Heart right ventricle (tissue), 16 donors: ENCODE data around the gene YAE1. TPM values are rescaled to one million over a fixed set of nuclear protein-coding genes. Genes with fewer than 3 reads are reported as not detected.
A peak's percentile ranks its signal among the peaks of the same experiment; 100 is the strongest.

Experiments used
- ATAC-seq, 8 donors: fragments of 200-7000 bp; cut with Tn5 transposase; one replicate each; pipeline ENCODE4 v1.9.1; 2020; ENCODE audit warnings: mild to moderate bottlenecking in 8 of 8, moderate library complexity in 8 of 8, moderate number of reproducible peaks in 1 of 8
- DNase-seq, 2 donors: peaks; one replicate each; pipeline ENCODE4 v3.0.0-alpha.2; 2020
- H3K27ac ChIP-seq, 10 donors: fragments of 200-600 bp; sonication (generic) in 2 of 10; one replicate each; pipeline versions ENCODE4 v1.5.0 to v1.8.0; 2020 to 2022; ENCODE audit warnings: mild to moderate bottlenecking in 3 of 10
- H3K27me3 ChIP-seq, 7 donors: fragments of 200-600 bp; one replicate each; pipeline ENCODE4 v1.8.0; 2021 to 2022; ENCODE audit warnings: mild to moderate bottlenecking in 2 of 7
- H3K36me3 ChIP-seq, 9 donors: fragments of 200-600 bp; sonication (generic) in 1 of 9; one replicate each; pipeline versions ENCODE4 v1.5.0 to v1.8.0; 2020 to 2022; ENCODE audit warnings: mild to moderate bottlenecking in 2 of 9
- H3K4me1 ChIP-seq, 9 donors: fragments of 200-600 bp; sonication (generic) in 1 of 9; one replicate each; pipeline versions ENCODE4 v1.5.0 to v1.8.0; 2020 to 2022; ENCODE audit warnings: mild to moderate bottlenecking in 4 of 9
- H3K4me3 ChIP-seq, 10 donors: fragments of 200-600 bp; sonication (generic) in 2 of 10; one replicate each; pipeline versions ENCODE4 v1.5.0 to v1.8.0; 2020 to 2022; ENCODE audit warnings: mild to moderate bottlenecking in 7 of 10, moderate library complexity in 2 of 10
- H3K9me3 ChIP-seq, 11 donors: fragments of 200-600 bp in 10 of 11; sonication (generic) in 2 of 11; one replicate each; pipeline versions ENCODE4 v1.5.0 to v1.8.0; 2013 to 2022; ENCODE audit warnings: mild to moderate bottlenecking in 2 of 11, control low read depth in 1 of 11, moderate library complexity in 1 of 11
- WGBS, 2 donors: extraction: QIAGEN DNeasy Blood & Tissue Kit; methylation state at CpG; one replicate each; pipeline ENCODE4 v1.1.7; 2013; ENCODE audit warnings: inconsistent platforms in 1 of 2; 5-methylcytosine and 5-hydroxymethylcytosine counted together
- intact Hi-C, 10 donors: fragments of 100-400 bp; cut with DNase I; formaldehyde crosslinking; loops; one replicate each; pipeline versions ENCODE4 v1.11.1 to v1.14.2; 2022
- polyA plus RNA-seq, 2 donors: library from polyadenylated mRNA; stranded (reverse); fragments of 200-250 nt; gene quantifications; one replicate each; pipeline ENCODE4 v1.2.3, GENCODE V29; 2013
- total RNA-seq, 10 donors: library from RNA; stranded (reverse); fragmentation: NEBNext Ultra II Directional in 3 of 10; extraction: Animal tissue kit (Norgen Biotek cat#: 25700) in 3 of 10; gene quantifications; one replicate each; pipeline versions ENCODE4 v1.2.1 to v1.2.4, GENCODE V29; 2021 to 2023
- TF ChIP-seq, protein P1 (sequence below), 9 donors: fragments of 200-600 bp; sonication (generic) in 2 of 9; IDR thresholded peaks; one replicate each; pipeline versions ENCODE4 v1.5.0 to v1.8.0; 2021 to 2022; ENCODE audit warnings: antibody characterized with exemption in 9 of 9, mild to moderate bottlenecking in 5 of 9, moderate library complexity in 1 of 9
- donor health status: Arrhythmogenic right ventricular cardiomyopathy.
- donor health status: ischemic (EF 13 %, LVEDD 7.1; RV severe dilation, severe dysfunction).
- donor health status: healthy with polysubstance abuse.
- donor health status: DM: no; HTN: yes; CAD: no.
- donor health status: DM: no; HTN: no; CAD: no.
- donor health status: ischemic (EF 25% LVEDD 6.9; RV normal size, moderate dysfunction).
- donor health status: ischemic (EF 25% LVEDD 5.7; RV mildly dilated, moderate dysfunction).
- donor health status: healthy.
- donor health status: DM: yes; HTN: yes; CAD: no.
- donor health status: Ischemic cardiomyopathy.
- donor health status: ischemic (EF 35%, LVEDD 5.7; RV mildly dilated, moderate dysfunction).
- donor health status: nonischemic (EF 11% LVEDD 7.7; RV severe dilation, severe dysfunction).
- donor health status: DM: yes; HTN: yes; CAD: no.
- donor health status: PGD.
- donor health status: ischemic (EF 29% LVEDD 5.4; RV normal size, mild dysfunction).
- donor health status: nonischemic (EF 23%, LVEDD 6.1; RV moderate dilation, normal function).

YAE1 gene
- total and polyA plus RNA-seq, 12 donors = 10.8 to 34.3 (median 16.0) TPM

- DNase-seq (no peak), ATAC-seq (no peak)
- Histone ChIP-seq H3K4me3 (no peak overlapping the region), H3K9me3 (no peaks in the 10 kb centered on the region), H3K27me3 (no peaks in the 10 kb centered on the region), H3K27ac (no peak overlapping the region), H3K36me3 (no peaks in the 10 kb centered on the region), H3K4me1 (peaks cover 0 to 30% (median 6%) of the 10 kb centered on the region in 9 donors)
- TF ChIP-seq, protein P1, sequence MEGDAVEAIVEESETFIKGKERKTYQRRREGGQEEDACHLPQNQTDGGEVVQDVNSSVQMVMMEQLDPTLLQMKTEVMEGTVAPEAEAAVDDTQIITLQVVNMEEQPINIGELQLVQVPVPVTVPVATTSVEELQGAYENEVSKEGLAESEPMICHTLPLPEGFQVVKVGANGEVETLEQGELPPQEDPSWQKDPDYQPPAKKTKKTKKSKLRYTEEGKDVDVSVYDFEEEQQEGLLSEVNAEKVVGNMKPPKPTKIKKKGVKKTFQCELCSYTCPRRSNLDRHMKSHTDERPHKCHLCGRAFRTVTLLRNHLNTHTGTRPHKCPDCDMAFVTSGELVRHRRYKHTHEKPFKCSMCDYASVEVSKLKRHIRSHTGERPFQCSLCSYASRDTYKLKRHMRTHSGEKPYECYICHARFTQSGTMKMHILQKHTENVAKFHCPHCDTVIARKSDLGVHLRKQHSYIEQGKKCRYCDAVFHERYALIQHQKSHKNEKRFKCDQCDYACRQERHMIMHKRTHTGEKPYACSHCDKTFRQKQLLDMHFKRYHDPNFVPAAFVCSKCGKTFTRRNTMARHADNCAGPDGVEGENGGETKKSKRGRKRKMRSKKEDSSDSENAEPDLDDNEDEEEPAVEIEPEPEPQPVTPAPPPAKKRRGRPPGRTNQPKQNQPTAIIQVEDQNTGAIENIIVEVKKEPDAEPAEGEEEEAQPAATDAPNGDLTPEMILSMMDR (IDR thresholded peaks at IDR 0.05) = no peak
- intact Hi-C loops = no loop called here
These were observed 37.7 kb downstream of the YAE1 start for GRCh38 chr7:39603924-39604323.

- 98 to 100% methylated on average over 1 of the region's 1 CpG for WGBS, 2 donors
- Histone ChIP-seq H3K27ac (no peak overlapping the region), H3K4me1 (peaks cover 0 to 41% (median 18%) of the 10 kb centered on the region in 9 donors), H3K4me3 (no peak overlapping the region), H3K27me3 (peaks cover 0 to 8% (median 0%) of the 10 kb centered on the region in 7 donors), H3K9me3 (no peaks in the 10 kb centered on the region), H3K36me3 (no peaks in the 10 kb centered on the region)
- intact Hi-C loops = no loop called here
- ATAC-seq = no peak
- TF ChIP-seq, protein P1 (IDR thresholded peaks at IDR 0.05) = no peak
- no peak for DNase-seq
These were observed 38.9 kb downstream of the YAE1 start for GRCh38 chr7:39605087-39605486.

DNA sequence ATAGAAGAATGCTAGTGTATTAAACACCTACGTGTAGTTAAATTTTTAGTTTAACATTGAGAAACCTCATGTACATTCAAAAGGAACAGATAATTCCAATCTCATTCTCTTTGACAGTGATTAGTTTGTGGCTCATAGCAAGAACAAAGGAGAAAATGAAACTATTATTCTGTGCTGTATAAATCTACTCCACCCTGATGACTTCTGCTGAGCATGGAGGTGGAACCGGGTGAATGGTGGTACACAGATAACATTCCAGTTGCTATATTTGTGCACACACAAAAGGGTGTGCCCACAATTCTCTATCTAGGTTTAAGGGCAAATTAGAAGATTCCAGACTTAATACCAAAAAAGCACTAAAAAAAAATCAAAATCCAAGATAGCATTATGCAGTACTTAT is 40.1 kb downstream of the YAE1 start:
- intact Hi-C loops = no loop called here
- no peaks in the 10 kb centered on the region for H3K9me3 ChIP-seq
- TF ChIP-seq, protein P1 (IDR thresholded peaks at IDR 0.05) = no peak
- H3K4me1 ChIP-seq = peaks cover 0 to 45% (median 20%) of the 10 kb centered on the region in 9 donors
- DNase-seq = no peak
- H3K36me3 ChIP-seq = no peaks in the 10 kb centered on the region
- peaks cover 0 to 20% (median 0%) of the 10 kb centered on the region in 7 donors for H3K27me3 ChIP-seq
- H3K27ac ChIP-seq = no peak overlapping the region
- 54 to 60% methylated on average over 2 of the region's 2 CpGs for WGBS, 2 donors
- H3K4me3 ChIP-seq = no peak overlapping the region
- ATAC-seq = peak in 2 of 8 donors; percentile 46 to 60

DNA sequence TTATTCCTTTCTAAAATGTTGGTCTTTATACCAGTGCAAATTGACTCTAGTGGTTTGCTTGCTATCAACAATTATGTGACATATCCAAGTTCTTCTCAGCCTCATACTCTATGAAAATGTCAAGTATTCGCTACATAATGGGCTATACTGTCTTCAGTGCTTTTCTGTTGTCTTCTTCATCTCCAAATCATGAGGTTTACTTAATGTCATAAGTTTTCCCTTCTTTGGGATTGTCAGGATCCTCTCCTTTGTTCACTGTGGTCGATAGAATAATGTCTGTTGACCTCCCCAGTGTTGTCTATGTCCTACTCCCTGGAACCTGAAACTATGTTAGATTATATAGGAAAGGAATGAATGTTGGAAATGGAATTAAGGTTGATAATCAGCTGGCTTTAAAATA is 40.7 kb downstream of the YAE1 start:
- DNase-seq = no peak
- H3K27ac ChIP-seq = no peak overlapping the region
- TF ChIP-seq, protein P1 (IDR thresholded peaks at IDR 0.05) = no peak
- intact Hi-C loops = no loop called here
- no peaks in the 10 kb centered on the region for H3K36me3 ChIP-seq
- WGBS, 2 donors = 96 to 98% methylated on average over 2 of the region's 2 CpGs
- H3K9me3 ChIP-seq = no peaks in the 10 kb centered on the region
- H3K27me3 ChIP-seq = peaks cover 0 to 21% (median 0%) of the 10 kb centered on the region in 7 donors
- no peak for ATAC-seq
- H3K4me3 ChIP-seq = no peak overlapping the region
- peaks cover 0 to 45% (median 20%) of the 10 kb centered on the region in 9 donors for H3K4me1 ChIP-seq
